K562 (cell line): ENCODE measurements around the gene COL4A6. TPM values are rescaled to one million over a fixed set of nuclear protein-coding genes. Genes with fewer than 3 reads are reported as not detected.

ENCODE experiments used
- ATAC-seq: fragments of 200-7000 bp; cut with Tn5 transposase; 3 replicates; pipeline ENCODE4 v1.9.1; 2020; ENCODE audit warnings: moderate library complexity
- BruUV-seq: library from RNA; stranded (reverse); fragments of 400-500 nt; replicated peaks from 2 replicates; lab custom pipeline; 2021; lab: Mats Ljungman, UMichigan
- CTCF ChIA-PET: fragments of 300-600 bp; formaldehyde crosslinking; extraction: SDS; loops from one replicate; lab custom pipeline; 2021; ENCODE audit warnings: low intra/inter-chr PET ratio; lab: Yijun Ruan, JAX
- POLR2A ChIA-PET: fragments of 300-600, 350-650 bp; sonication (Branson Sonifier 250); formaldehyde crosslinking; extraction: SDS; loops from one replicate; lab custom pipeline; 2021; ENCODE audit warnings: antibody characterized with exemption, inconsistent platforms; lab: Yijun Ruan, JAX
- DNase-seq, 4 experiments: peaks; one replicate each; pipeline versions ENCODE4 v3.0.0 to v3.0.0-alpha.2; 2011 to 2018; ENCODE audit warnings: low spot score in 3 of 4, mixed read lengths in 3 of 4; ENCODE audit errors: extremely low read depth in 1 of 4
- FAIRE-seq: peaks from 2 replicates; lab custom pipeline; 2011; peaks lifted over from hg19 to GRCh38; lab: Jason Lieb, UNC
- H2AFZ ChIP-seq: 2 replicates; pipeline ENCODE4 v1.6.0; 2011; ENCODE audit warnings: low read depth, low read length, control low read depth, inconsistent platforms
- H3K27ac ChIP-seq: fragments of 200-600 bp; 3 replicates; pipeline ENCODE4 v1.8.0; 2011; ENCODE audit warnings: low read depth, mild to moderate bottlenecking, control low read depth, inconsistent platforms, low read length, moderate library complexity, mixed read lengths; ENCODE audit errors: extremely low read depth
- H3K27me3 ChIP-seq, 2 experiments: fragments of 300-600 bp in 1 of 2; 2 replicates in 1 of 2; 3 replicates in 1 of 2; pipeline versions ENCODE4 v1.6.0 to v1.8.0; 2011; ENCODE audit warnings: inconsistent platforms in 2 of 2, low read length in 2 of 2, mild to moderate bottlenecking in 1 of 2, mixed read lengths in 1 of 2, moderate library complexity in 1 of 2; ENCODE audit not compliant: control insufficient read depth in 2 of 2, insufficient read depth in 2 of 2
- H3K36me3 ChIP-seq: fragments of 300-600 bp; 3 replicates; pipeline ENCODE4 v1.8.0; 2011; ENCODE audit warnings: mild to moderate bottlenecking, low read length, inconsistent platforms; ENCODE audit not compliant: control insufficient read depth, insufficient read depth
- H3K4me1 ChIP-seq, 2 experiments: fragments of 200-600 bp in 1 of 2; replicated peaks in 1 of 2; 2 replicates in 1 of 2; 3 replicates in 1 of 2; pipeline versions ENCODE4 v1.5.1 to v1.8.0; 2011; ENCODE audit warnings: inconsistent platforms in 2 of 2, low read length in 2 of 2, mild to moderate bottlenecking in 1 of 2, mixed read lengths in 1 of 2, moderate library complexity in 1 of 2; ENCODE audit not compliant: control insufficient read depth in 2 of 2, insufficient read depth in 2 of 2
- H3K4me2 ChIP-seq: 2 replicates; pipeline ENCODE4 v1.6.1; 2011; ENCODE audit warnings: low read length, control low read depth, inconsistent platforms, mixed read lengths; ENCODE audit not compliant: insufficient read depth
- H3K4me3 ChIP-seq: fragments of 200-600 bp; sonication (generic), shearing (Covaris generic); 2 replicates; pipeline ENCODE4 v1.5.1; 2016; ENCODE audit warnings: control low read depth, inconsistent platforms
- H3K79me2 ChIP-seq: fragments of 200-600 bp; 3 replicates; pipeline ENCODE4 v1.8.0; 2011; ENCODE audit warnings: low read length, inconsistent platforms; ENCODE audit not compliant: control insufficient read depth, insufficient read depth
- H3K9ac ChIP-seq, 2 experiments: 2 replicates each; pipeline versions ENCODE4 v1.6.0 to v1.6.1; 2011; ENCODE audit warnings: low read depth in 2 of 2, low read length in 2 of 2, control low read depth in 1 of 2, inconsistent platforms in 1 of 2, mild to moderate bottlenecking in 1 of 2, mixed read lengths in 1 of 2; ENCODE audit not compliant: insufficient read depth in 1 of 2
- H3K9me1 ChIP-seq: one replicate; pipeline ENCODE4 v1.6.0; 2011; ENCODE audit warnings: inconsistent platforms, mild to moderate bottlenecking, low read length, moderate library complexity; ENCODE audit not compliant: control insufficient read depth, insufficient read depth
- H3K9me3 ChIP-seq: replicated peaks from 2 replicates; pipeline ENCODE4 v1.5.1; 2011; ENCODE audit warnings: low read depth, low read length, inconsistent platforms; ENCODE audit not compliant: control insufficient read depth, insufficient read depth
- H4K20me1 ChIP-seq: replicated peaks from 2 replicates; pipeline ENCODE4 v1.6.1; 2011; ENCODE audit warnings: low read length, inconsistent platforms, mixed read lengths; ENCODE audit not compliant: control insufficient read depth, insufficient read depth
- CREB5 ChIP-seq: fragments of 250-450 bp; sonication (Bioruptor Pico); IDR thresholded peaks from 2 replicates; pipeline ENCODE4 v1.5.0; 2020; ENCODE audit warnings: mild to moderate bottlenecking
- GMEB1 ChIP-seq: fragments of 250-450 bp; sonication (Bioruptor Pico); IDR thresholded peaks from 2 replicates; pipeline ENCODE4 v1.4.0; 2020; ENCODE audit warnings: mild to moderate bottlenecking
- HDAC2 ChIP-seq: fragments of 450-650 bp; IDR thresholded peaks from 2 replicates; pipeline ENCODE4 v1.6.1; 2016; ENCODE audit warnings: mild to moderate bottlenecking
- NUFIP1 ChIP-seq: fragments of 450-650 bp; IDR thresholded peaks from 2 replicates; pipeline ENCODE4 v1.6.1; 2018; ENCODE audit not compliant: partially characterized antibody
- POLR2AphosphoS2 ChIP-seq: IDR thresholded peaks from 2 replicates; pipeline ENCODE4 v1.6.1; 2012; ENCODE audit warnings: low read length, improper control_type of control experiment
- RNF219 ChIP-seq: fragments of 250-450 bp; sonication (Bioruptor Pico); IDR thresholded peaks from 2 replicates; pipeline ENCODE4 v1.5.0; 2022; ENCODE audit warnings: mild to moderate bottlenecking
- TFE3 ChIP-seq: fragments of 450-650 bp; formaldehyde crosslinking; IDR thresholded peaks from 2 replicates; pipeline ENCODE4 v1.4.0; 2020; ENCODE audit warnings: mild to moderate bottlenecking, mixed read lengths
- TGIF2 ChIP-seq: sonication (generic); formaldehyde crosslinking; IDR thresholded peaks from 2 replicates; pipeline ENCODE4 v1.8.1; 2022; ENCODE audit warnings: mild to moderate bottlenecking, missing genetic modification reagents, moderate library complexity
- XRCC5 ChIP-seq: fragments of 200-400 bp; formaldehyde crosslinking; IDR thresholded peaks from 2 replicates; pipeline ENCODE4 v1.6.1; 2017; ENCODE audit warnings: low read depth, mild to moderate bottlenecking, low read length
- ZBTB2 ChIP-seq: fragments of 450-650 bp; IDR thresholded peaks from 2 replicates; pipeline ENCODE4 v1.6.1; 2016; ENCODE audit warnings: antibody characterized with exemption
- ZNF165 ChIP-seq: fragments of 250-450 bp; sonication (Bioruptor Pico); IDR thresholded peaks from 2 replicates; pipeline ENCODE4 v1.4.0; 2020; ENCODE audit warnings: borderline replicate concordance
- ZNF184 ChIP-seq: sonication (generic); formaldehyde crosslinking; IDR thresholded peaks from 2 replicates; pipeline ENCODE4 v1.5.0; 2020; ENCODE audit warnings: missing genetic modification reagents
- ZNF232 ChIP-seq: sonication (generic); formaldehyde crosslinking; IDR thresholded peaks from 2 replicates; pipeline ENCODE4 v1.8.0; 2022; ENCODE audit warnings: mild to moderate bottlenecking, missing genetic modification reagents
- ZNF586 ChIP-seq: fragments of 450-650 bp; formaldehyde crosslinking; conservative IDR thresholded peaks from 2 replicates; pipeline ENCODE4 v1.4.0; 2020; ENCODE audit warnings: mild to moderate bottlenecking, moderate library complexity
- ZNF764 ChIP-seq: fragments of 250-450 bp; sonication (Bioruptor Pico); IDR thresholded peaks from 2 replicates; pipeline ENCODE4 v1.4.0; 2020; ENCODE audit warnings: low read depth, mild to moderate bottlenecking, moderate library complexity
- WGBS: fragments of 100-300 bp; shearing (Covaris generic); methylation state at CpG from one replicate; pipeline ENCODE4 v1.1.6; 2016; ENCODE audit warnings: low coverage, mixed read lengths; ENCODE audit not compliant: insufficient coverage; ENCODE audit errors: missing lambda C conversion rate; 5-methylcytosine and 5-hydroxymethylcytosine counted together
- in situ Hi-C: fragments of 300-500 bp; cut with MboI; formaldehyde crosslinking; loops from 4 replicates; pipeline ENCODE4 v1.15.0; 2018; ENCODE audit warnings: inconsistent platforms, mixed read lengths
- intact Hi-C: fragments of 100-400 bp; cut with micrococcal nuclease; formaldehyde crosslinking; loops from 2 replicates; pipeline ENCODE4 v1.14.2; 2022
- polyA plus RNA-seq, 8 experiments: library from polyadenylated mRNA; depleted of rRNA in 4 of 8; stranded (reverse) in 5 of 8; unstranded in 3 of 8; fragments of >200 nt; fragmentation: Nextera tagmentation in 2 of 8; fragmentation: Illumina TruSeq in 1 of 8; extraction: Ambion mirVana in 2 of 8; extraction: Trizol in 1 of 8; gene quantifications; 2 replicates each; pipeline versions ENCODE4 v1.2.1 to v1.2.3, GENCODE V29; 2011 to 2014; ENCODE audit warnings: inconsistent platforms in 1 of 8, missing spikeins in 1 of 8
- total RNA-seq, 7 experiments: library from RNA; depleted of rRNA in 6 of 7; stranded (reverse); fragments of >200 nt in 6 of 7; fragmentation: Illumina TruSeq in 2 of 7; extraction: Trizol in 2 of 7; gene quantifications; 2 replicates each; pipeline versions ENCODE4 v1.2.1 to v1.2.3, GENCODE V29; 2011 to 2021; ENCODE audit warnings: low replicate concordance in 1 of 7

COL4A6 gene
- total and polyA plus RNA-seq, 9 of the 15 experiments (the other 6 are each of a cell fraction or from before 2014, with no cell fraction given) = 0.02 to 0.05 TPM; not detected in 7

- H4K20me1 ChIP-seq = no peaks in the 10 kb centered on the region
- H3K9me1 ChIP-seq = no peaks in the 10 kb centered on the region
- no peak overlapping the region for H3K4me2 ChIP-seq
- H3K27ac ChIP-seq = no peak overlapping the region
- no peak overlapping the region for H3K4me3 ChIP-seq
- H3K36me3 ChIP-seq = no peaks in the 10 kb centered on the region
- H3K4me1 ChIP-seq = no peaks in the 10 kb centered on the region
- intact Hi-C loops (no loop called here), in situ Hi-C loops (no loop called here)
- DNase-seq (no peak), ATAC-seq (no peak), FAIRE-seq (no peak)
- no TSS peak for BruUV-seq
- no peaks in the 10 kb centered on the region for H3K27me3 ChIP-seq
- WGBS = 0% methylated on average over 1 of the region's 1 CpG
- CTCF ChIA-PET = no interaction called here
- H3K9me3 ChIP-seq = no peaks in the 10 kb centered on the region
- POLR2A ChIA-PET = no interaction called here
- H3K79me2 ChIP-seq = no peaks in the 10 kb centered on the region
- H3K9ac ChIP-seq = no peak overlapping the region
- no peak overlapping the region for H2AFZ ChIP-seq
- TF ChIP-seq ZNF586 (CRISPR knock-in tag) = no peak
- TF ChIP-seq NUFIP1 = no peak
- TF ChIP-seq GMEB1 (CRISPR knock-in tag) = no peak
- no peak for TF ChIP-seq ZNF184
- TF ChIP-seq ZBTB2 = no peak
- TF ChIP-seq XRCC5 = no peak
- no peak for TF ChIP-seq ZNF764 (CRISPR knock-in tag)
- TF ChIP-seq RNF219 = no peak
- no peak for TF ChIP-seq TFE3 (CRISPR knock-in tag)
- no peak for TF ChIP-seq CREB5
- no peak for TF ChIP-seq POLR2AphosphoS2
- TF ChIP-seq ZNF165 = no peak
- TF ChIP-seq HDAC2 = no peak
- TF ChIP-seq ZNF232 (CRISPR knock-in tag) = no peak
- no peak for TF ChIP-seq TGIF2 (CRISPR knock-in tag)
Observed at GRCh38 chrX:108396986-108397385, 41.2 kb downstream of the COL4A6 start.
